Measurements from ENCODE around the gene C14orf180.

Gene C14orf180

DNA sequence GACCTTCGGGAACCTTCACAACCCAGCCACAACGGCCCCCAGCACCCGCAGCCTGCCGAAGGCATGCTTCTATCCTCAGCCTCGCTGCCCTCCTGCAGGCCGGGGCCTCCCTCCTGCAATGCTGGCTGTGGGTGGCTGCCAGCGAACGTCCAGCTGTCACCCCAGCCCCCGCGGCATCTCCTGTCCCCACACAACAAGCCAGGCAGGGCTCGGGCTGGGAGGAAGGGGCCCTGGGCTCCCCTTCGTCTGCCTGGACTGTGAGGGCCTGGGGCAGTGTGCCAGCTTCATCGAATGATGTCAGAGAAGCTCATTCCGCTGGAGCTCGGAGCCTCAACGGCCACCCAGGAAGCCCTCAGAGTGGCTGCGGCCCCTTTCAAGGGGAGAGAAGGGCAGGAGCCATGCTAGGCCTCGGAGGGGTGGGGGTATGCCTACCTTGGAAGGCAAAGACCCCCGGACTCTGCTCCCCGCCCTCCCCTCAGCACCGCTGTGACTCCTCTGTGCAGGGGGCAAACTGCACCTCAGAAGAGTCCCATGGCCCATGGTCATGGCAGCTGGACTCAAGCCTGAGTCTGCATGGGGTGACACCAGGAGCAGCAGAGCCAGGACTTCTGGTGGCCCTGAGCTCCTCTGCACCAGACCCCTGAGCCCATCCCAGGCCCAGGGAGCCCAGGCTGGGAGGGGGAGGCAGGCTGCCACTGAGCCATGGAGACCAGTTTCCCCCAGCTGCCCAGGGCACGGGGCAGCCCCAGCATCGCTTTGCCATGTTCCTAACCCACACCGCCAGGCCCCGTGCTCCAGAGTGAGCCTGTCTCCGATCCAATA, 24.7 kb upstream of the C14orf180 start:
- no peak for TF ChIP-seq FOXP2 (optimal IDR thresholded peaks at IDR 0.05; ENCODE audit: borderline replicate concordance, extremely low read depth, extremely low read length, insufficient read depth)
- TF ChIP-seq POLR2AphosphoS5 (IDR thresholded peaks at IDR 0.05; ENCODE audit: low read depth, low read length), result no peak
- TF ChIP-seq SIN3A (IDR thresholded peaks at IDR 0.05; ENCODE audit: borderline replicate concordance, insufficient read depth, low read length), result no peak
- TF ChIP-seq, protein P1, sequence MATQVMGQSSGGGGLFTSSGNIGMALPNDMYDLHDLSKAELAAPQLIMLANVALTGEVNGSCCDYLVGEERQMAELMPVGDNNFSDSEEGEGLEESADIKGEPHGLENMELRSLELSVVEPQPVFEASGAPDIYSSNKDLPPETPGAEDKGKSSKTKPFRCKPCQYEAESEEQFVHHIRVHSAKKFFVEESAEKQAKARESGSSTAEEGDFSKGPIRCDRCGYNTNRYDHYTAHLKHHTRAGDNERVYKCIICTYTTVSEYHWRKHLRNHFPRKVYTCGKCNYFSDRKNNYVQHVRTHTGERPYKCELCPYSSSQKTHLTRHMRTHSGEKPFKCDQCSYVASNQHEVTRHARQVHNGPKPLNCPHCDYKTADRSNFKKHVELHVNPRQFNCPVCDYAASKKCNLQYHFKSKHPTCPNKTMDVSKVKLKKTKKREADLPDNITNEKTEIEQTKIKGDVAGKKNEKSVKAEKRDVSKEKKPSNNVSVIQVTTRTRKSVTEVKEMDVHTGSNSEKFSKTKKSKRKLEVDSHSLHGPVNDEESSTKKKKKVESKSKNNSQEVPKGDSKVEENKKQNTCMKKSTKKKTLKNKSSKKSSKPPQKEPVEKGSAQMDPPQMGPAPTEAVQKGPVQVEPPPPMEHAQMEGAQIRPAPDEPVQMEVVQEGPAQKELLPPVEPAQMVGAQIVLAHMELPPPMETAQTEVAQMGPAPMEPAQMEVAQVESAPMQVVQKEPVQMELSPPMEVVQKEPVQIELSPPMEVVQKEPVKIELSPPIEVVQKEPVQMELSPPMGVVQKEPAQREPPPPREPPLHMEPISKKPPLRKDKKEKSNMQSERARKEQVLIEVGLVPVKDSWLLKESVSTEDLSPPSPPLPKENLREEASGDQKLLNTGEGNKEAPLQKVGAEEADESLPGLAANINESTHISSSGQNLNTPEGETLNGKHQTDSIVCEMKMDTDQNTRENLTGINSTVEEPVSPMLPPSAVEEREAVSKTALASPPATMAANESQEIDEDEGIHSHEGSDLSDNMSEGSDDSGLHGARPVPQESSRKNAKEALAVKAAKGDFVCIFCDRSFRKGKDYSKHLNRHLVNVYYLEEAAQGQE (IDR thresholded peaks at IDR 0.05; ENCODE audit: insufficient read depth in 1 of 2, low read depth in 2 of 2, low read length in 2 of 2), result no peak

DNA sequence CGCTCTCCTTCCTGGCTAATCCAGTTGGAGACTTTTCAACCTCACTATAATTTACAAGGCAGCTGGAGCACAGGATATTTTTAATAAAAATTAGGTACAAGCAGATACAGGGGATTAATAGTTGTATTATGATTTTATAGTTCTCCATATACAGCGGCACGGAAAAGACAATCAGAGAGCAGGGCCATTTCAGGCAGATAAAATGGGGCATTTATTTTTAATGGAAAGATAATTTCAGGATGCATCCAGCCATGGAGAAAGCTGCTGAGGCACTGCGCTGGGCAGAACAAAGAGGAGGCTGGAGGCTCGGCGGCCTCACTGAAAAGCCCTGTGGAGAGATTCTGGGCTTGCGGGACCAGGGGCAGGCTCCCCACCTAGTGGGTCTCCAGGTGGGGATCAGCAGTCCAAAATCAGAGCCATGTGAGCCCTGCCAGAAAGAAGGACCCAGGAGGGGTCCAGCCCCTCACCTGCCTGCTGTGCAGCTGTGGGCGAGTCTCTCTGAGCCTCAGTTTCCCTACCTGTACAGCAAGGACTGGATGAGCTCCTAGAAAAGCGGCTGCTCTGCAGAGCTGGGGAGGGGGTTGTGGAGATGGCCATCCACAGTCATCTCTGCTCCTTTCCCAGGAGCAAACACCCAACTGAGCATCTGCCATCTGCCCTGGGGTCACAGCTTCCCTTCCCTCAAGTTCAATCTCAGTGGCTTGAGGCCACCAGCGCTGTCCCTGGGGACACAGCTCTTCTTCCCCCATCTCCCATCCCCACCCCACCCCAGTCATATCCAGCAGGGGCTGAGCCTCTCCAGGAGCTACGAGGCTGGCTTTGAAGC, 23.9 kb upstream of the C14orf180 start:
- TF ChIP-seq TAF1 (IDR thresholded peaks at IDR 0.05; ENCODE audit: borderline replicate concordance, insufficient read depth, low read length) (no peak), SIN3A (IDR thresholded peaks at IDR 0.05; ENCODE audit: borderline replicate concordance, insufficient read depth, low read length) (no peak), FOXP2 (optimal IDR thresholded peaks at IDR 0.05; ENCODE audit: borderline replicate concordance, extremely low read depth, extremely low read length, insufficient read depth) (no peak), POLR2AphosphoS5 (IDR thresholded peaks at IDR 0.05; ENCODE audit: low read depth, low read length) (no peak)
- TF ChIP-seq, protein P1 (IDR thresholded peaks at IDR 0.05; ENCODE audit: insufficient read depth in 1 of 2, low read depth in 2 of 2, low read length in 2 of 2), result no peak

DNA sequence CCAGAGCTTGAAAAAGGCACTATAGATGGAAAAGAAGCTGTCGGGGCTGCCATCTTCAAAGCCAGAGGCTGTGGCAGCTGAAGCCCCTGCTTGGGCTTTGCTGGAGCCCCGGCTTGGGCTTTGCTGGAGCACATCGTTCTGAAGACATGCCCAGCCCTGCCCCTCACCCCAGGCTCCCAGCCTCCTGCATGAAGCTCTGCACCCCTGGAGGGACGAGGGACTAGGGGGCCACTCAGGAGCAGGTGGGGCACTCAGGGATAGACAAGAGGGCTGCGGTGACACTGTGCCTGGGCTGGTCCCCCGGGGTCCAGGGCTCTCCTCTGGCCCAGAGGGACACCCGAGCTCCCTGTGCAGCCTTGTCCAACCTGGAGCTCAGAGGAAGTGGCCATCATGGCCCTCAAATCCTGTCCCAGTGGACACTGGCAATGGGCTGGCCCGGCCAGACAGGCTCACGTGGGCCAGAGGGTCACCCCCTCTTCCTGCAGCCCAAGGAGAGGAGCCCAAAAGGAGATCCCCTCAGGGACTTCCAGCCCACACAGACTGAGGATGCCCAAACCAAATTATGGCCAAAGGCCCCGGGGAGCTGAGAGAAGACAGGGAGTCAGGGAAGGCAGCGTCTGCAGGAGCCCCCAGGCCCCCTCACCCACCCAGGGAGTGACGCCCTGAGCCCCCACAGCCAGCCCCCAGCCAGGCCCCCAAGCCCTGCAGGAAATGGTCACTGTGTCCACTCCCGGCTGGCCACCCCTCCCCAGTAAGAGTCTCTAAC, 23.1 kb upstream of the C14orf180 start:
- TF ChIP-seq TAF1 (IDR thresholded peaks at IDR 0.05; ENCODE audit: borderline replicate concordance, insufficient read depth, low read length) (no peak), FOXP2 (optimal IDR thresholded peaks at IDR 0.05; ENCODE audit: borderline replicate concordance, extremely low read depth, extremely low read length, insufficient read depth) (no peak), SIN3A (IDR thresholded peaks at IDR 0.05; ENCODE audit: borderline replicate concordance, insufficient read depth, low read length) (no peak), POLR2AphosphoS5 (IDR thresholded peaks at IDR 0.05; ENCODE audit: low read depth, low read length) (no peak)
- TF ChIP-seq, protein P1 (IDR thresholded peaks at IDR 0.05; ENCODE audit: insufficient read depth in 1 of 2, low read depth in 2 of 2, low read length in 2 of 2), result no peak

DNA sequence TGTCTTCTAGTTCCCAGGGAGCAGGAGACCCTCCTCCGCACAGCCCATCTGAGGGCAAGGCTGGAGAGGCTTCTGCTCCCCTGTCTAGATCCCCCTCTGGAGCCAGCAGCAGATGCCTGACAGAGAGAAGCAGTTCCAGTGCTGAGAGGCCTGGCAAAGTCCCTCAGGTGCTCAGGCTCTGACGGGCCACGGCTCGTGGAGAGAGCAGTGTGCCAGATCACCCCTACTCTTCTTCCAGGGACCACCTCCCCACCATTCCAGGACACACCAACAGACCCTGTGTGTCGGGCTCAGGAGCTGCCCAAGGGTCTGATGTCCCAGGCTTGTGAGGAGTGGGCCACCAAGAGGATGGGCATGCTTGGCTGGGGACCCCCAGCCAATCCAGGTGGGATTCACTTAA, 22.5 kb upstream of the C14orf180 start:
- TF ChIP-seq, protein P1 (IDR thresholded peaks at IDR 0.05; ENCODE audit: insufficient read depth in 1 of 2, low read depth in 2 of 2, low read length in 2 of 2), result no peak
- no peak for TF ChIP-seq POLR2AphosphoS5 (IDR thresholded peaks at IDR 0.05; ENCODE audit: low read depth, low read length)
- TF ChIP-seq FOXP2 (optimal IDR thresholded peaks at IDR 0.05; ENCODE audit: borderline replicate concordance, extremely low read depth, extremely low read length, insufficient read depth), result no peak
- TF ChIP-seq TAF1 (IDR thresholded peaks at IDR 0.05; ENCODE audit: borderline replicate concordance, insufficient read depth, low read length), result no peak
- no peak for TF ChIP-seq SIN3A (IDR thresholded peaks at IDR 0.05; ENCODE audit: borderline replicate concordance, insufficient read depth, low read length)
